Osteocyte (in vitro differentiated cells): ENCODE results near the gene FNDC3B. TPM values are rescaled to one million over a fixed set of nuclear protein-coding genes. Genes with fewer than 3 reads are reported as not detected.

Experiments used
- DNase-seq: peaks from one replicate; pipeline ENCODE4 v3.0.0; 2021; ENCODE audit warnings: mixed read lengths; ENCODE audit not compliant: unreplicated experiment; ENCODE audit errors: extremely low spot score
- H3K27ac Mint-ChIP-seq: one replicate; pipeline ENCODE4 v1.8.0; 2021; ENCODE audit warnings: mild to moderate bottlenecking, mixed read lengths; ENCODE audit not compliant: unreplicated experiment
- H3K27me3 Mint-ChIP-seq: one replicate; pipeline ENCODE4 v1.8.0; 2021; ENCODE audit warnings: mixed read lengths; ENCODE audit not compliant: unreplicated experiment
- H3K36me3 Mint-ChIP-seq: one replicate; pipeline ENCODE4 v1.8.0; 2021; ENCODE audit warnings: mixed read lengths; ENCODE audit not compliant: unreplicated experiment
- H3K4me1 Mint-ChIP-seq: one replicate; pipeline ENCODE4 v1.8.0; 2021; ENCODE audit warnings: mixed read lengths; ENCODE audit not compliant: unreplicated experiment
- H3K4me3 Mint-ChIP-seq: one replicate; pipeline ENCODE4 v1.8.0; 2021; ENCODE audit warnings: mild to moderate bottlenecking, moderate library complexity, mixed read lengths; ENCODE audit not compliant: unreplicated experiment
- H3K9me3 Mint-ChIP-seq: one replicate; pipeline ENCODE4 v1.8.0; 2021; ENCODE audit warnings: mixed read lengths; ENCODE audit not compliant: unreplicated experiment
- CTCF ChIP-seq: fragments of 200-600 bp; sonication (generic); IDR thresholded peaks from 2 replicates; pipeline ENCODE4 v1.5.0; 2021; ENCODE audit warnings: antibody characterized with exemption, mild to moderate bottlenecking, moderate library complexity
- total RNA-seq: library from RNA; stranded (reverse); gene quantifications from 2 replicates; pipeline ENCODE4 v1.2.1, GENCODE V29; 2021

FNDC3B gene
- total RNA-seq, 1 donor from 2014 or later = 240 TPM

DNA sequence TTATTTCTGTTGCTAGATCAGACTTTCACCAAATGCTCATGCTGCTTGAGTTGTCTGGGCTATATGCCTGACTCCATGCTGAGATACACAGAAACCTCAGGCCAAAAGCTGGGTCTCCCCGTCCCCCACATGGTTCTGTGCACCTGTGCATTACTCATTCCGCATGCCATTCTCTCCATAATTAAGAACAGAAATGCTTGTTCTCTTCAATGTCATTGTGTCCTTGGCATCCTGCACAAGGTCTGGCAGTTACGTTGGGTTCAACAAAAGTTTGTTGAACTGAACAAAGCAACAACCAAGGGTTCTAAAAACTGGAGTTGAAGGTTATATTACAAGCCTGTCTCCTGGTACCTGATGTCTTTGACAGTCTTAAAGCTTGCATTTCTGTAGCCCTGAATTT is 177.5 kb downstream of the FNDC3B start:
- Mint-ChIP-seq H3K9me3 (no peaks in the 10 kb centered on the region), H3K27me3 (no peaks in the 10 kb centered on the region), H3K36me3 (peaks cover 16% of the 10 kb centered on the region), H3K4me1 (peaks cover 66% of the 10 kb centered on the region), H3K27ac (peak overlapping the region; percentile 73), H3K4me3 (no peak overlapping the region)
- no peak for DNase-seq
- TF ChIP-seq CTCF = no peak

DNA sequence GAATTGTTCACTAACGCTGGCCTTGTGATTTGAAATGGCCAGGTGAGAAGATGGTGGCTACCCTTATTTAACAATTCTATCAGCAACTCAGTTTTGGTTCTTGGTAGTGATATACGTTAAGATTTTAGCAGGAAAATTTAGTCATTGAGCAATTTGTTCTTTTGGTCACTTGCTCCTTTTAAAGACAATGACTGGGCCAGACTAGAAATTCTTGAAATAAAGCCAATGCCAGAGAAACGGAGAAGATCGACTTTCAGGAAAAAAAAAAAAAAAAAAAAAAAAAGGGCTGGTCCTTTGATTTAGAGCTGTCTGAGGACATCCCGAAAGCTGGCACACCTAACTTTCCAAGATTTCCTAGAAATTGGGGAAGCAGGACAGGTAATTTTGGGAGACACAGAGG is 178.5 kb downstream of the FNDC3B start:
- TF ChIP-seq CTCF = no peak
- Mint-ChIP-seq H3K4me1 (peaks cover 68% of the 10 kb centered on the region), H3K27ac (peak overlapping the region; percentile 73), H3K4me3 (no peak overlapping the region), H3K9me3 (no peaks in the 10 kb centered on the region), H3K27me3 (no peaks in the 10 kb centered on the region), H3K36me3 (peaks cover 9% of the 10 kb centered on the region)
- no peak for DNase-seq

DNA sequence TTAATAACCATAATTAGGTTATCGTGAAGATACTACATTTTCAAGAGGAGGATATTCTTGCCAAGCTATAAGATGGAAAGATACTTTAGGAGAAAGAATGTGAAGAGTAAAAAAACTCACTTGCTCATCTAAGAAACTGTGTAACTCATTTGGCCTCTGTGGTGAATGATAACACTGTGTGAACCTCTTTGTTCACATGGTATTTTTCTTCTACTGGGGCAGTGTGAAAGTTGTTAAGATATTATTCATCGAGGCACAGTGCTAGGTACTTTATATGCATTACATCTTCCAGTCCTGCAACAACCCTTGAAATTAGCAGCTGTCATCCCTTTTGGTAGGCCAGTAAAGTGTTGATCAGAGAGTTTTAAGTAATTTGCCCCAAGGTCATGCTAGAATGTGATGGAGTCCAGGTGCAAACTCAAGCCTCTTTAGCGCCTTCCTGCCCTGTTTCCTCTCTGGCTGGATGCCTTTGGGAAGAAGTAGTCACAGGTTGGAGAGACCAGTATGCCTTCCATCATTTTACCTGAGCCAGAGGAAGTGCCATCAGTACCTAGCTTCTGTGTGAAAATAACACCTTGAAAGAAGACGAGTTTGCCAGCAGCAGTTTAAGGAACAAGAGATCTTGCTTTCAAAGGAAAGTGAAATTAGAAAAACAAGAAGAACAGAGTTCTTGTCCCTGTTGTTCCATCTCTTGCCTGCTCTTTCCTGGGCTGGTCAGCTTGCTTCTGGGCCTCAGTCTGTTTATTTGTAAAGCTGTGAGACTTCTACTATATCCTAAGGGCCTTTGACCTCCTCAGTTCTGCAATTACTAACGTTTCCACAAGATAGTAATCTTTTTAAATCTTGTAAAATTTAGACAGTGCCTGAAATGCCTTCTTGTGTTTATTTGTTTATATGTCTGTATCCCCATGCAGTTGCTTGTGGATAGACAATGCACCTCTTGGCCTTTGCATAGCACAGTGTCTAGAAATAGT is 179.3 kb downstream of the FNDC3B start:
- Mint-ChIP-seq H3K4me1 (peaks cover 66% of the 10 kb centered on the region), H3K9me3 (no peaks in the 10 kb centered on the region), H3K4me3 (no peak overlapping the region), H3K27me3 (no peaks in the 10 kb centered on the region), H3K36me3 (peaks cover 6% of the 10 kb centered on the region), H3K27ac (peak overlapping the region; percentile 73)
- no peak for TF ChIP-seq CTCF
- no peak for DNase-seq

DNA sequence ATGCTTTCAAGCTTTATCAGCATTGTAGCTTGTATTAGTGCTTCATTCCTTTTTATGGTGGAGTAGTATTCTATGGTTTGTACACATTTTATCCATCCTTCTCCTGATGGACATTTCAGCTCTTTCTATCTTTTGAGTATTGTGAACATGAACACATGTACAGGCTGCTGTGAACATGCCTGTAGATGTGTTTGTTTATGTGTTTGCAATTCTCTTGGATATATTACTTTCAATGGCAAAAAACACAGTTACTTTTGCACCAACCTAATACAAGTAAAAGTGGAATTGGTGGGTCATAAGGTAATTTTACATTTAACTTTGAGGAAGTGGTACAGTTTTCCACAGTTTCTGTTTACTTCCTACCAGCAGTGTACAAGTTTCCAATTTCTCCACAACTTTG is 180.4 kb downstream of the FNDC3B start:
- DNase-seq = no peak
- Mint-ChIP-seq H3K36me3 (peaks cover 2% of the 10 kb centered on the region), H3K27me3 (no peaks in the 10 kb centered on the region), H3K4me3 (no peak overlapping the region), H3K9me3 (no peaks in the 10 kb centered on the region), H3K4me1 (peaks cover 71% of the 10 kb centered on the region), H3K27ac (peak overlapping the region; percentile 73)
- no peak for TF ChIP-seq CTCF

- Mint-ChIP-seq H3K36me3 (no peaks in the 10 kb centered on the region), H3K27ac (no peak overlapping the region), H3K27me3 (no peaks in the 10 kb centered on the region), H3K4me1 (peaks cover 72% of the 10 kb centered on the region), H3K4me3 (no peak overlapping the region), H3K9me3 (no peaks in the 10 kb centered on the region)
- no peak for DNase-seq
- no peak for TF ChIP-seq CTCF
These were observed 182.2 kb downstream of the FNDC3B start for GRCh38 chr3:172221547-172221946.
